ENCODE results near the gene MPV17L2. TPM values are rescaled to one million over a fixed set of nuclear protein-coding genes. Genes with fewer than 3 reads are reported as not detected.

Gene MPV17L2
- total RNA-seq, 1 experiment from 2014 or later = 13.3 TPM

Other genes with a start within 250 kb of the MPV17L2 start
- gene KCNN1, start 226.1 kb upstream of the MPV17L2 start, total RNA-seq (2021; ENCODE audit: unreplicated experiment) = 0.90 TPM
- gene ARRDC2, start 185.0 kb upstream of the MPV17L2 start, total RNA-seq (2021; ENCODE audit: unreplicated experiment) = 21.4 TPM
- gene IL12RB1, start 106.3 kb upstream of the MPV17L2 start, total RNA-seq (2021; ENCODE audit: unreplicated experiment) = 0.36 TPM
- 13.1 TPM for gene MAST3, start 95.4 kb upstream of the MPV17L2 start, total RNA-seq (2021; ENCODE audit: unreplicated experiment)
- 37.6 TPM for gene PIK3R2, start 40.1 kb upstream of the MPV17L2 start, total RNA-seq (2021; ENCODE audit: unreplicated experiment)
- 39.7 TPM for gene IFI30, start 19.4 kb upstream of the MPV17L2 start, total RNA-seq (2021; ENCODE audit: unreplicated experiment)
- gene RAB3A, start 10.8 kb downstream of the MPV17L2 start, total RNA-seq (2021; ENCODE audit: unreplicated experiment) = 1.0 TPM
- 0.98 TPM for gene PDE4C, start 33.2 kb downstream of the MPV17L2 start, total RNA-seq (2021; ENCODE audit: unreplicated experiment)
- 2.5 TPM for gene IQCN, start 81.2 kb downstream of the MPV17L2 start, total RNA-seq (2021; ENCODE audit: unreplicated experiment)
- gene JUND, start 88.4 kb downstream of the MPV17L2 start, total RNA-seq (2021; ENCODE audit: unreplicated experiment) = 130 TPM
- 209 TPM for gene LSM4, start 129.9 kb downstream of the MPV17L2 start, total RNA-seq (2021; ENCODE audit: unreplicated experiment)
- gene PGPEP1, start 147.4 kb downstream of the MPV17L2 start, total RNA-seq (2021; ENCODE audit: unreplicated experiment) = 36.3 TPM
- 335 TPM for gene GDF15, start 192.9 kb downstream of the MPV17L2 start, total RNA-seq (2021; ENCODE audit: unreplicated experiment)
- 0.15 TPM for gene LRRC25, start 204.4 kb downstream of the MPV17L2 start, total RNA-seq (2021; ENCODE audit: unreplicated experiment)
- gene SSBP4, start 226.2 kb downstream of the MPV17L2 start, total RNA-seq (2021; ENCODE audit: unreplicated experiment) = 128 TPM
- gene ISYNA1, start 244.9 kb downstream of the MPV17L2 start, total RNA-seq (2021; ENCODE audit: unreplicated experiment) = 351 TPM